Loucy (cell line): ENCODE results near the gene CDC14A.

Experiments used
- H2AFZ ChIP-seq: fragments of 200-600 bp; sonication (generic); 2 replicates; pipeline ENCODE4 v1.6.0; 2016; ENCODE audit warnings: antibody characterized with exemption, mild to moderate bottlenecking, low read length, moderate library complexity
- H3F3A ChIP-seq: fragments of 200-600 bp; 2 replicates; pipeline ENCODE4 v1.6.0; 2016; ENCODE audit warnings: antibody characterized with exemption, low read depth, mild to moderate bottlenecking
- H3K27me3 ChIP-seq: fragments of 200-600 bp; sonication (generic); 2 replicates; pipeline ENCODE4 v1.6.1; 2014; ENCODE audit warnings: low read length, mild to moderate bottlenecking; ENCODE audit not compliant: insufficient read depth, poor library complexity, severe bottlenecking
- H3K36me3 ChIP-seq: fragments of 200-600 bp; sonication (generic); 2 replicates; pipeline ENCODE4 v1.6.1; 2016; ENCODE audit warnings: low read length; ENCODE audit not compliant: insufficient read depth
- H3K4me1 ChIP-seq: fragments of 200-600 bp; sonication (generic); 2 replicates; pipeline ENCODE4 v1.5.1; 2014; ENCODE audit warnings: low read length, mild to moderate bottlenecking; ENCODE audit not compliant: insufficient read depth, poor library complexity, severe bottlenecking
- H3K4me2 ChIP-seq: fragments of 200-600 bp; sonication (generic); 2 replicates; pipeline ENCODE4 v1.6.0; 2014; ENCODE audit warnings: antibody characterized with exemption, low read length, low read depth, mild to moderate bottlenecking; ENCODE audit not compliant: poor library complexity, severe bottlenecking
- H3K4me3 ChIP-seq: fragments of 200-600 bp; sonication (generic); 2 replicates; pipeline ENCODE4 v1.5.1; 2014; ENCODE audit warnings: low read length, mild to moderate bottlenecking, mixed read lengths; ENCODE audit not compliant: poor library complexity, severe bottlenecking
- H3K79me2 ChIP-seq: fragments of 200-600 bp; sonication (generic); 2 replicates; pipeline ENCODE4 v1.6.1; 2014; ENCODE audit warnings: low read length; ENCODE audit not compliant: insufficient read depth
- H3K9ac ChIP-seq: fragments of 200-600 bp; sonication (generic); 2 replicates; pipeline ENCODE4 v1.6.0; 2014; ENCODE audit warnings: mild to moderate bottlenecking, low read depth, low read length, moderate library complexity; ENCODE audit not compliant: poor library complexity, severe bottlenecking
- H3K9me2 ChIP-seq: fragments of 200-600 bp; sonication (generic); replicated peaks from 2 replicates; pipeline ENCODE4 v1.6.1; 2016; ENCODE audit warnings: low read depth, low read length, mixed read lengths
- H3K9me3 ChIP-seq: fragments of 200-600 bp; sonication (generic); 2 replicates; pipeline ENCODE4 v1.6.1; 2014; ENCODE audit warnings: mild to moderate bottlenecking, antibody characterized with exemption, low read length, low read depth; ENCODE audit not compliant: insufficient read depth
- H4K20me1 ChIP-seq: fragments of 200-600 bp; sonication (generic); 2 replicates; pipeline ENCODE4 v1.6.0; 2014; ENCODE audit warnings: antibody characterized with exemption, low read length, mild to moderate bottlenecking; ENCODE audit not compliant: insufficient read depth, poor library complexity, severe bottlenecking
- EZH2phosphoT487 ChIP-seq: fragments of 200-600 bp; IDR thresholded peaks from 2 replicates; pipeline ENCODE4 v1.6.1; 2018; ENCODE audit warnings: antibody characterized with exemption, mild to moderate bottlenecking, moderate library complexity, borderline replicate concordance
- TF ChIP-seq, protein P1 (sequence below): fragments of 200-600 bp; sonication (generic); conservative IDR thresholded peaks from 2 replicates; pipeline ENCODE4 v1.5.1; 2014; ENCODE audit warnings: mild to moderate bottlenecking, antibody characterized with exemption, low read length

CDC14A gene

DNA sequence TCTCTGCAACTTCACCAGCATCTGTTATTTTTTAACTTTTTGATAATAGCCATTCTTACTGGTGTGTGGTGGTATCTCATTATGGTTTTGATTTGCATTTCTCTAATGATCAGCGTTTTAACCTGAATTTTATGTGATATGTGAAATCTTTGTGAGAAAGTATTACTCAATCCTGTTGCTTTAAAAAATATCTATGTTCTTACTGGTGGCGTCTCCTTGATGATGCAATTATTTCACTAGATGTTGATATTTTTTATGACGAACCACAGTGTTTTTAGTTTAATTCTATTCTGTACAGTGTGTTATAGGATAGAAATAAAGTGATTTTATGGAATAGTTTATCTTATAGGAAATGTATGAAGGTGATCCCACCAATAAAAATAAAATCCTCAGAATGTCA is 130.9 kb downstream of the CDC14A start:
- no peak overlapping the region for H3K9ac ChIP-seq
- H3K4me1 ChIP-seq: no peaks in the 10 kb centered on the region
- H3F3A ChIP-seq: no peaks in the 10 kb centered on the region
- H3K36me3 ChIP-seq: peaks cover 30% of the 10 kb centered on the region; the same call in 1 of the 2 replicates
- no peak overlapping the region for H3K4me3 ChIP-seq
- no peaks in the 10 kb centered on the region for H3K9me2 ChIP-seq
- no peak for TF ChIP-seq EZH2phosphoT487
- TF ChIP-seq, protein P1, sequence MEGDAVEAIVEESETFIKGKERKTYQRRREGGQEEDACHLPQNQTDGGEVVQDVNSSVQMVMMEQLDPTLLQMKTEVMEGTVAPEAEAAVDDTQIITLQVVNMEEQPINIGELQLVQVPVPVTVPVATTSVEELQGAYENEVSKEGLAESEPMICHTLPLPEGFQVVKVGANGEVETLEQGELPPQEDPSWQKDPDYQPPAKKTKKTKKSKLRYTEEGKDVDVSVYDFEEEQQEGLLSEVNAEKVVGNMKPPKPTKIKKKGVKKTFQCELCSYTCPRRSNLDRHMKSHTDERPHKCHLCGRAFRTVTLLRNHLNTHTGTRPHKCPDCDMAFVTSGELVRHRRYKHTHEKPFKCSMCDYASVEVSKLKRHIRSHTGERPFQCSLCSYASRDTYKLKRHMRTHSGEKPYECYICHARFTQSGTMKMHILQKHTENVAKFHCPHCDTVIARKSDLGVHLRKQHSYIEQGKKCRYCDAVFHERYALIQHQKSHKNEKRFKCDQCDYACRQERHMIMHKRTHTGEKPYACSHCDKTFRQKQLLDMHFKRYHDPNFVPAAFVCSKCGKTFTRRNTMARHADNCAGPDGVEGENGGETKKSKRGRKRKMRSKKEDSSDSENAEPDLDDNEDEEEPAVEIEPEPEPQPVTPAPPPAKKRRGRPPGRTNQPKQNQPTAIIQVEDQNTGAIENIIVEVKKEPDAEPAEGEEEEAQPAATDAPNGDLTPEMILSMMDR: no peak
- no peak overlapping the region for H3K4me2 ChIP-seq
- no peaks in the 10 kb centered on the region for H3K79me2 ChIP-seq
- no peak overlapping the region for H2AFZ ChIP-seq
- no peaks in the 10 kb centered on the region for H4K20me1 ChIP-seq
- H3K27me3 ChIP-seq: no peaks in the 10 kb centered on the region
- no peaks in the 10 kb centered on the region for H3K9me3 ChIP-seq

DNA sequence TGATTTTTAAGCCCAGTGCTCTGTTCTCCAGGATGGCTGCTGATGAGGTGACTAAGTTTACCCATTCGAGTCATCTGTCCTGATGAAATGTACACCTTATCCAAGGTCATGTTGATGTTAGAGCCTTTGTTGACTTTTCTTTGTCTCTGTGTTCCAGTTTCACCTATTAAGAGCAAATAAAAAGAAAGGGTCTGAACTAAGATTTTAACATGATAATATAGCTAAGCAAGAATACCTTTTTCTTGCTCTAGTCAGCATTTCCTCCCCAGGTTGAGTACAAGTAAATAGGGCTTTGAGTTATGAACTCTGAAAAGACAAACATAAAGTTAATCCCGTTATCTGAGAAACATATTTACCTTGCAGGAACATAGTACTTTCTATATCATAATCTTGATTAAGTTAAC is 133.6 kb downstream of the CDC14A start:
- Histone ChIP-seq H3K4me3 (no peak overlapping the region), H4K20me1 (no peaks in the 10 kb centered on the region), H3K4me2 (no peak overlapping the region), H3F3A (no peaks in the 10 kb centered on the region), H3K36me3 (peaks cover 30% of the 10 kb centered on the region; the same call in 1 of the 2 replicates), H3K79me2 (no peaks in the 10 kb centered on the region), H3K9me2 (no peaks in the 10 kb centered on the region), H2AFZ (no peak overlapping the region), H3K9me3 (no peaks in the 10 kb centered on the region), H3K9ac (no peak overlapping the region), H3K4me1 (no peaks in the 10 kb centered on the region), H3K27me3 (no peaks in the 10 kb centered on the region)
- TF ChIP-seq, protein P1: no peak
- TF ChIP-seq EZH2phosphoT487: no peak

DNA sequence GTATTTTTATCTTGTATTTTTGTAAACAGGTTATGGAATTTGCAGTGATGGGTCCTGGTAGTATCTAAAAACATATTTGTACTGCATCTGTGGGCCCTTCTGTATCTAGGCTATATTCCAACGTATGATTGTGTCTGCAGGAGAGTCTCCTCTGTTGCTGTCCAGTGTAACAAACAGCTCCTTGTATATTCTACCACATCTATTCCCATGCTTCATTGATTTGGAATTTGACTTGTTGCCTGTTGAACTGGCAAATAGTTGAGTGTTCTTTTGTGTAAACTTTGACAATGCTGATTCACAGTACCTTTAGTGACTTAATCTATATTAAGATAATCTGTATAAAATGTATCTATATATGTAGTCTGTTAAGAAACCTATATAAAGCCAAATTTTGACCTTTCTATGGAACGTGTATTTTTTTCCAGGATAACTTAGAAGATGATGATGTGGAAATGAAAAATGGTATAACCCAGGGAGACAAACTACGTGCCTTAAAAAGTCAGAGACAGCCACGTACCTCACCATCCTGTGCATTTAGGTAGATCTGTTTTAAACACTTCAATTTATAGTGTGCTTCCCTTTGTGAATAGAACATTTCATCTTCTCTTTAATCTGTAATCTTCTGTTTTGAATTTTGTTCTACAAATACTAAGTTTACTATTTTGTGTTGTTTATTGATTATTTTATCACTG is 142.2 kb downstream of the CDC14A start:
- no peaks in the 10 kb centered on the region for H4K20me1 ChIP-seq
- no peak overlapping the region for H3K4me3 ChIP-seq
- H3F3A ChIP-seq: no peaks in the 10 kb centered on the region
- H3K36me3 ChIP-seq: peaks cover 20% of the 10 kb centered on the region; the same call in 1 of the 2 replicates
- H3K9me3 ChIP-seq: no peaks in the 10 kb centered on the region
- H2AFZ ChIP-seq: no peak overlapping the region
- no peak for TF ChIP-seq EZH2phosphoT487
- TF ChIP-seq, protein P1: no peak
- no peaks in the 10 kb centered on the region for H3K27me3 ChIP-seq
- H3K4me2 ChIP-seq: no peak overlapping the region
- no peak overlapping the region for H3K9ac ChIP-seq
- H3K4me1 ChIP-seq: no peaks in the 10 kb centered on the region
- no peaks in the 10 kb centered on the region for H3K79me2 ChIP-seq
- H3K9me2 ChIP-seq: no peaks in the 10 kb centered on the region
